Measurements from ENCODE around the gene KCNC3.
A peak's percentile ranks its signal among the peaks of the same experiment; 100 is the strongest.
"Not testable (repeated sequence)": the region's sequence is repeated elsewhere in the genome, so short reads cannot be mapped to it uniquely, and the experiment has no call there.

KCNC3 gene

DNA sequence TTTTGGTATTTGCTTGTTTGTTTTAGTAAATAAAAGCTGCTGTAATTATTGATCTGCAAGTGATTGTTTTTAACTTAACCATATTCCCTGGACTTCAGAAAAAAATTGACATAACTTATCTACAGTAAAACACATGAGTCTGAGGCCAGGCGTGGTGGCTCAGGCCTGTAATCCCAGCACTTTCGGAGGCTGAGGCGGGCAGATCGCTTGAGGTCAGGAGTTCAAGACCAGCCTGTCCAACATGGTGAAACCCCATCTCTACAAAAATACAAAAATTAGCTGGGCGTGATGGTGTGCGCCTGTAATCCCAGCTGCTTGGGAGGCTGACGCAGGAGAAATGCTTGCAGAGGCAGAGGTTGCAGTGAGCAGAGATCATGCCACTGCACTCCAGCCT, 24.3 kb upstream of the KCNC3 start:
- not testable (repeated sequence) for DNase-seq

DNA sequence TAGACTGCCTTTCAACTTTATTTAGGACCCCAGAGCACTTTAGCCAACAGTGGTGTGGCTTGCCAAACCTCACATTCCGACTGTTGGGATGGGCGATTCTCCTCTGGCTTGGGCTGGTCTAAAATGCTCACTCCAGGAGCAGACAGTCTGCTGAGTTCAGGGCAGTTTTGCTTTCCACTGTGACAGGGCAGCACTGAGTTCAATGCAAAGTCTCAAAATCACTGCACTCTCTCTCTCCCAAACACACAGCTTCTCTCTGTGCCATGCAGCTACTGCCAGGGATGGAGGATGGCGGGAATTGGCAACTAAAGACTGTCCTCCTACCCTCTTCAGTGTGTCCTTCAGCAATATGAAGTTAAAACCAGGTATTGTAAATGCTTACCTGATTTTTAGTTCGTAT, 23.1 kb upstream of the KCNC3 start:
- no peak for DNase-seq

DNA sequence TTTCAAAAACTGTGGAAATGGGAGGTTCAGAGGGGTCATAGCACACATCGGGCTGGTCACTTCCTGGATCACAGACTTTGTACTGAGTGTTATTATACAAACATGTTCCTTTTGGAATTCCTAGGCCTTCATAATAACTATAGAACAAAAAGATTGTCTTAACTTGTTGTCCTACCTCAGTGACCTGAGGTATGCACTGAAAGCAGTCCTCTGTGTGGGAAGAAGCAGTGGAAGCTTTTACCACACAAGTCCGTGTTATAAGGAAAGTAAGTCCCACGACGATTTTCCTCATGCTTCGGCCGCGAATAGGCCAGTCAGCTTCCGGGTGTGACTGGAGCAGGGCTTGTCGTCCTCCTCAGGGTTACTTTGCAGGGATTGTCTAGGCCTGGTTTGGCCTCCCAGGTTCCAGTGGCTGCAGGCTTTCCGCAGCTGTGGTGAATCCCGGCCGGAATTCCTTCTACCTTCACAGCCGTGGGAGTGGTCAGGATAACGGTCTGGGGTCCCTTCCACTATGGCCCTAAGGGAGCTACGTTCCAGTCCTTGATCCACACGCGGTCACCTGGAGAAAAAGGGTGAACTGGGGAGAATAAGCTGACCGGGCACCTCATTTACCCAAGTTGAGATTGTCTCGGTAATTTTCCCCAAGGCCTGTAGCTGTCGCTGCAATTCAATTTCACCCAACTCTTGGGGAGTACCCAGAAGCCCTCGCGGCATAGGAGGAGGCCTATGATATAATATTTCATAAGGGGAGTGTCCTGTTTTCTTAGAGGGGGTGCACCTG, 20.3 kb upstream of the KCNC3 start:
- DNase-seq, result no peak

DNA sequence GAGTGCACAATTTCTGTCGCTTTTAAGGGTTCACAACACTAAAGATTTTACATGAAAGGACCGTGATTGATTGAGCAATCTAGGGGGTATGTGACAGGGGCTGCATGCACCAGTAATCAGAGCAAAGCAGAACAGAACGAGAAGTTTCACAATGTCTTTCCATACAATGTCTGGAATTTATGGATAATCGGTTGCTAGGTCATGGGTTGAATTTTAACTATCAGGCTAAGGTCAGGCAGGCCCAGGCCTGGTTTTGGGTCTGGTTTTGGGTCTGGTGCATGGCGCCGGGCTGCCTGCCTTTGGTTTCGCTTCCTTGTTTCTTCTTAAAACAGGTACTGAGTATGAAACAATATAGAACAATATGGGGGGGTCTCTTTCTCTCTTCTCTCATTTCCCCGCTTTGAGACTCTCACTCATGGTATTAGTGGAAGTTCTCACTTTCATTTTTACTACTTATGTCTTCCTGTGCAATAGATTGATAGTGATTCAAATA, 18.0 kb upstream of the KCNC3 start:
- not testable (repeated sequence) for DNase-seq

DNA sequence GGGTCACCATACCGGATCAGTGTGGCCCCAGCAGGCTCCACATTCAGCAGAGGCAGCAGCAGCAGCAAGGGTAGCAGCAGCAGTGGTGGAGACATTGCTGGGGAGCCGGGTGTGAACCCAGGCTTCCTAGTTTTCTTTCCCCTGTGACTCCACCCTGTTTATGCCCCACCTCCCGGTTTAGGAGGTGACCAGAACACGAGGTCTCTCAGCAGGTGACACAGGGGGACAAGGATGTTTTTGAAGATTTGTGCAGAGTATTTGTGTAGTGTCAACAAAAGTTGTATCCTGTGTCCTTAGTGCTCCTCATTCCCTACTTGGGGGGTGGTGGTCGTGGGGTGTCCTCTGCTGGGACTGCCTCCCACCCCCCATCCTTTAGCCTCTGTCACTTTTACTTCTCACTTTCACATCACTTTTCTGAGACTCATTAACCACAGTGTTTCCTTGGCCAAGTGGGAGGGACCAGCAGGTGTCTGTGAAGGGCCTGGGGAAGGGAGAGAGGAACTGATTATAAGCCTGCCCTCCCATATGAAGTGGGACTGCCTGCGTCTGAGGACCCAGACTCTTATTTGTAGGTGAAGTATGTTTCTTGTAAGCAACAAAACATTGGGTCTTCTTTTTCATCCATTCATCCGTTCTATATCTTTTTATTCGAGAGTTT, 15.6 kb upstream of the KCNC3 start:
- no peak for DNase-seq

DNA sequence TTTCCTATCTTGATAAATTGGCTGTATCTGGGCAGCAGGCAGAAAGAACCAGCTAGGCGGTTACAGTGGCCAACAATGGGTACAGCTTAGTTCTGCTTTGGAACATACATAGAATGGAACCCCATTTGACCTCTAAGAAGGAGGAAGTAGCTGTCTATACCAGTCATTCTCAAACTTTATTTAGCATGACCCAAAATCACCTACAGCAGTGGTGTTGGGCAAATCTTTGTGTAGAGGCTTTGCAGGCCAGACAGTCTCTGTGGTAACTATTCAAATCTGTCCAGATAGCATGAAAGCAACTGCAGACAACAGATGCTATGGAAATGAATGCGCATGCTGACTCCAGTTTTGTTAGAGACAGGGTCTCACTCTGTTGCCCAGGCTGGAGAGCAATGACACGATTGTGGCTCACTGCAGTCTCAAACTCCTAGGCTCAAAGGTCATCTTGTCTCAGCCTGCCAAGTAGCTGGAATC, 12.0 kb upstream of the KCNC3 start:
- DNase-seq, result no peak

DNA sequence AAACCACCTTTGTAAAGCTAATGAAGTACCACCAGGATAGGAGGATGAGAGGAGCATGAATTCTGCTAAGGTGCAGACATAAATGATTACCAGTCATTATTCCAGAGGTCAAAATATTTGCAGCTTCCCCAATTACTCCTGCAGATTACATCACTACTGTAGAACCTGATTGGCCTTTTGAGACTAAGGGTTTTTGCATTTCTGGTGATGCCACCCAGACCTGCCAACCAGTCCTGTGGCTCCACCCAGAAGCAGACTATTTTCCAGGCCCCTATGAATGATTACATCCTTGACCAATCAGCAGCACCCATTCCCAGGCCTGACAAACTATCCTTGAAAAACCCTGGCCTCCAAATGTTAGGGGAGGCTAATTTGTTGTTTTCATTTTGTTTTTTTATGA, 11.2 kb upstream of the KCNC3 start:
- DNase-seq, result no peak

DNA sequence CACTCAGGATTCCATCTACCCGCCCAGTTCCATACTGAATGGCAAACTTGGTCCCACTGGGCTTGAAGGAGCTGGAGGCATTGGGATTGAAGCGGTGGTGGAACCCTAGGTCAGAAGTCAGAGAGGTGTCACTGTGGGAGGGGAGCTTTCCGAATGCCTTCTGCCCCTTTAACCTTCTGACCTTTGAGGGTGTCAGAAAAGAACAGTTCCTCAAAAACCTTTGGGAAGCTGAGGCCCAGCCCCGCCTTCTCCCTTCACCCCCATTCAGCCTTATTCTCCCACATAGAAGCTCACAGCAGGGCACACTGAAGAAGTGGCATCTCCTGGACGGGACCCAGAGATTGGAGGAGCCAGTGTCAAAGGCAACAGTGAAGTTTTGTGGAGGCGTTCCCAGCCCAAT, 7.9 kb upstream of the KCNC3 start:
- not testable (repeated sequence) for DNase-seq

DNA sequence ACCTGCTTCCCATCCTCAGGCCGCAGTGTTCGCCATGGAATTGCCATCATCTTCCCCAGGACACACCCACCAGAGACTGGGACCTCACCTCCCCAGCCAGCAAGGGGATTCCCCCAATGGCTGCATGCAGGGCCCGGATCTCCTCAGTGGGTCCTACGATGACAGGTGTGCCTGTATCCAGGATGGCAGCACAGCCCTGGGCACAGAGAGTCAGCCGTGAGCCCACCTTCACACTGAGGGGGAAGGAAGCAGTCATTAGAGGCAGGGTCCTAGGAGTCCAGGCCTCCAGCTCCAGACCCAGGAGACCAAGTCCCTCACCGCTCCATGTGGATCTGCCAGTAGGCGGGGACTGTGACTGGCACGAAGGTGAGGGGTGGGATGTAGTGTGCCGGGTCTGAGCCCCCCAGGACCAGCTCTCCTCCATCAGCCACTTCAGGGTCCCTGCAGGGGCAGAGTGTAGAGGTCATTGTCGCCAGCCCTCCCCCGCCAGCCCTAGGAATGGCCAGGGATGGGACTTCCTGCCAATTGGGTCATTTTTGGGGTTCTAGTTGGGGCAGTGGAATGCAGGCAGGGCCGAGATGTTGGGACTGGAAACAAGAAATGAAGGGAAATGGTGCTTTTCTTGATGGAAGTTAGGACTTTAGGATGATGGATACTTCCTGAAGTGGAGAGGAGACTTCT, 5.7 kb upstream of the KCNC3 start:
- no peak for DNase-seq

DNA sequence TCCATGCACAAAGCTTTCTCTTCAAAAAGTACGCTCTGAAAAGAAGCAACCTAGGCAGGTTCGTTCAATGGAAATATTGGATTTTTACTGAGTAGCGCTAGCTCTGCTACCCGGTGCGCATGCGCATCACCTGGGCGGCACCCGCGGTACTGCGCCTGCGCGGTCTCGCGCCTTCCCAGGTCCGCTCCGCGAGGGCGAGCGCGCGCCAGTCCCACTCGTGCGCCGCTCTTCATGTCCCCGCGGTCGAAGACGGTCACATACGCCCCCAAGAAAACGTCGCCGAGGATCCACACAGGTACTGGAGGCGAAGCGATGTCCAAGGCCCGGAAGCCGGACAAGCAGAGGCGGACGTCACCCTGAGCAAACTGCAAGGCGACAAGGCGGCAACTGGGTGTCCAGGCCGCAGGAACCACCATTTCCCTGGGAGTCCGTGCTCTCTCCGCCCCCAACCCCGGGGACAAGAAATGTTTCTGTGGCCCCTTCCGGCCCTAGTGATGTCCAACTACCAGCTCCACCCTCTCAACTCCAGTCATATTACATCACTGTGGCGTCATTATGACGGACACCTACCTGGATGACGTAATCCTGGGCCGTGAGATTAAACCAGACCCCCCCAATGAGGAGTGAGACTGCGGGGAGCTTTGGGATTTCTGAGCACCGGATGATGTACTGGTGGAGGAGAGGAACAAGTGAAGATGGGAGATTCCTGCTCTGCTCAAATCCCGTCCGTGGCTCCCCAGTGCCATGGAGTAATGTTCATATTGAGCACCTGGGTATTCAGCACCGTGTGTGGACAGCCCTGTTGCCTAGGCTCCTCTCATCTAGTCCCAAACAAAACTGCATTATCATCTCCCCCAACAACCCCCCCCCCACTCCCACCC, 4.8 kb upstream of the KCNC3 start:
- DNase-seq, result peak; percentile 79

DNA sequence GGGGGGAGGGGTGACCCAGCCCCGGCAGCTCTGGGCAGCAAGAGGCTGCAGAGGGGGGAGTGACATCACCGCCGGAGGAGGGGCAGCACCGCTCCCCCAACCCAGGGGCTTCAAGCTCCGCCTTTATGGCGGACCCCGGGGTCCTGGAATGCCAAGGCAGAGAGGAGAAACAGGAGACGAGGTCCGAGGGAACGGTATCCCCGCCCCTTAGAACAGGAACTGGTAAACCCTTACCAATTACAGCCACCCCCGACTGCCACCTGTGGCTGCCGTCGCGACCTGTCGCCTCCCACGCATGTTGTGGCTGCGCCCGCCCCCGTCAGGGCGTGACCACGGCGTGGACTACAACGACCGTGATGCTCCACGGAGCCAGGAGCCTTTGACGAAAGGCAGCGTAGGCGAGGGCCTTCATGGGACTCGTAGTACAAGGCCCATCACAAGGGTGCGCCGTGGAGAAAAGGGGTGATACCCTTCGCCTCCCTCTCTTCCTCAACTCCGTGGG, 4.1 kb upstream of the KCNC3 start:
- DNase-seq, result peak; percentile 88

DNA sequence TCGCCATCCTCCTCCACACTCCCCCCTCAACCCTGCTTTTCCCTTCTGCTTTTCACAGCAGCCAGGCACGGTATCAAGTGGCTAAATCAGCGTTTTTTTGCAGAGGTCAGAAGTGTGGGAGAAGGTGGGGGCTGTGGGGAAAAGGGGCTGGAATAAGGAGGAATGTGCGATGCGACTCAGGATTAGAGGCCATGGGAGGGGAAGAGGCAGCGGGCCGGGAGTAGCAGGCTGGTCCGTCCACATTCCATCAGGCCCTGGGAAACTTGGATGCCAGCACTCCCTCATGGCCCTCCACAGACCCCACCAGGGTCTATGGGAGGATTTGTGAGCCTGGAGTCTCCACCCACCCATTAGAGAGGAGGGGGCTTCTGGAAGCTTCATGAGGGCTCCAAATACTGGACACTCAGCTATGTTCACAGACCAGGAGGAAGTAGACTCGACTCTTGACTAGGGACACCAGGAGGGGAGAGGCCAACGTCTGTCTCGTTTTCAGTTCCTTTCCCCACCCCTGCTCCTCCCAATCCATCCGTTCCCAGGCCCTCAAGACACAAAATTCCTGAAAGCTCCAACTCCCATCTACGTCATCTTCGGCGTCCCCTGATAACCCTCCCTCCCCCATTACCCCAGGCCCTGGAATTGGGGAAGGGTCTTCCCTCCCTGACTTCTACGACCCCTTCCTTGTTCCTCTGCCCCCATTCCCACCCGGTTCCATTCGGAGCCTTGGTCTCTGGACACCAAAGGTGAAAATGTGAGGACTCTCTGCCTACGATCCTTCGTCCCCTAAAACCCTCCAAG, 3.3 kb upstream of the KCNC3 start:
- DNase-seq, result no peak

DNA sequence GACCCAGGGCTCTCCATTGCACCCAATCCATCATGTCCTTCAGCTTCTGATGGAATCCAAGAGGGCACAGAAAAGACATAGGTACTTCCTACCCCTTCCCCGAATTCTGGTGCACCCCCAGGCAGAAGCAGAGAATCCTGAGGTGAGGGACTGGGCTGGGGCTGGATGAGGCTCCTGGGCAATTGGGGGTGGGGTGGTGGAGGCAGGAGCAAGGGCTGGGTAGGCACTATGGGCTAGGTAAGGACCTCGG, 2.7 kb upstream of the KCNC3 start:
- DNase-seq, result no peak

DNA sequence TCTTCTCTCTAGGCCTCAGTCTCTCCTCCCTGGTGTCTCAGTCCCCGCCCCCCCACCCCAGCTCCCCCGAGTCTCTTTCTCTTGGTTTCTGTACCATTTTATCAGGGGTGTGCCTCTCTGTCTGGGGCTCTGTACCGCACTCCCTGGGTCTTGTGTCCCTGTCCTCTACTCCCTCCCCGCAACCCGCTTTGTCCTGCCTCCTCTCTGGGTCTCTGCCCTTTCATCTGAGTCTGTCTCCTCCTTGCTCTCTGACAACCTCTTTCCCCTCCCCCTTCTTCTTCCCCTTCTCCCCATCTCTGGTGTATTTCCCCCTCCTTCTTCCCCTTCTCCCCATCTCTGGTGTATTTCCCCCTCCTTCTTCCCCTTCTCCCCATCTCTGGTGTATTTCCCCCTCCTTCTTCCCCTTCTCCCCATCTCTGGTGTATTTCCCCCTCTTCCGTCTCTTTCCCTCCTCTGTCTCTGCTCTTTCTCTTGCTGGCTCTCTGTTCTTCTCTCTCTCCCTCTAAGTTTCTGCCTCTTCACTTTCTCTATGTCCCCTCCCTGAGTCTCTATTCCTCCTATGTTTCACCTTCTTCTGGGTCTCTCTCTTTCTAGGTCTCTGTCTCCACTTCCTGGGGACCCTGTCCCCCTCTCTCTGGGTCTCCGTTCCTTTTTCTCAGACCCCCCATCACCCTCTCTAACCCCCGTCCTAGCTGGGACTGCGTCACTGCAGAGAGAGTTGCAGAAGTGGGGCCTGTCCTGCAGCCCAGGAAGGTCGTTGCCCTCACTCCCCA, 2.2 kb upstream of the KCNC3 start:
- DNase-seq, result no peak

DNA sequence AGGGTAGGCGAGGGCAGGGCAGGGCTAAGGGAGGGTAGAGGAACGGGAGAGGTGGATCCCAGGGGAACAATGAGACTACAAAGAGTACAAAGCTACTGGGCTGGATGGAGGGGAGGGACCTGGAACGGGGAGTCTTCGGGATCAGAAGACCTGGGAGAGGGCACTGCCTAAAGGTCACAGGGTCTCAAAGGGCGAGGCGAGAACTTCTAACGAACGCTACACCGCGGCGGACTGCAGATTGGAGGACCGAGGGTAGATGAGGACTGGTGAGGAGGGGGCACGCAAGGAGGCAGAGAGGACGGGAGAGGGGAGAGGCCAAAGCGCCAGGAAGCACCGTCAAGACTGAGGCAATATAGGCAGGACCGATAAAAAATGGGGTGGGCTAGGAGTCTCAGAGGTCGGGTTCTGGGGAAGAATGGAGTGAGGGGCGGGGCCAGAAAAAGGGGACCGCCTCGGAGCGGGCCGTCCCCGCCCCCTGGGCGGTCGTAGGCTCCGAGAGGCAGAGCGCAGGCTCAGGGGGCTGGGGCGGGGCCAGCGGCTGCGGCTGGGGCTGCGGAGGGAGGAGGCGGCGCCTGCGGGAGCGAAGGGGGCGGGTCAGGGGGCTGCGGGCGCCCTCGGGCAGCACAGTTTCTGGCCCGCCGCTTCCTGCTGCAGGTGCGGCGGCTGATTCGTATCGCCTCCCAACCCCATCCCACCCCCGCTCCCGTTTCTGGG, 1.3 kb upstream of the KCNC3 start:
- DNase-seq, result peak; percentile 92

DNA sequence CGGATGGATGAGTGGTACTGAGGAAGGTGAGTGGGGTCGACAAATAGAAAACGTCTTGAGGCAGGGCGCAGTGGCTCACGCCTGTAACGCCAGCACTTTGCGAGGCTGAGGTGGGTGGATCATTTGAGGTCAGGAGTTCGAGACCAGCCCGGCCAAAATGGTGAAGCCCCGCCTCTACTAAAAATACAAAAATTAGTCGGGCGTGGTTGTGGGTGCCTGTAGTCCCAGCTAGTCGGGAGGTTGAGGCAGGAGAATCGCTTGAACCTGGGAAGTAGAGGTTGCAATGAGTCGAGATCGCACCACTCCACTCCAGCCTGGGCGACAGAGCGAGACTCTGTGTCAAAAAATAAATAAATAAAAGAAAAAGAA, 733 bp upstream of the KCNC3 start:
- DNase-seq, result not testable (repeated sequence)

DNA sequence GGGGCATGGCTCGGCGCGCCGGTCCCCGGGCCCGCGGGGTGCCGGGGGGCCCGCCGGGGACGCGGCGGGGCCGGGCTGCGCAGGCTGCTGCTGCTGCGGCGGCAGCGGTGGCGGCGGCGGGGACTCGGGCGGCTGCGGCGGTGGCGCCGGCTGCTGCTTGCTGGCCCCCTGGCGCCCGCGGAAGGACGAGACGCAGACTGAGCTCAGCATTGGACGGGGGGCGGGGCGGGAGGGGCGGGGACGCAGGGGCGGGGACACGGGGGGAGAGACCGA, 368 bp downstream of the KCNC3 start:
- no peak for DNase-seq

DNA sequence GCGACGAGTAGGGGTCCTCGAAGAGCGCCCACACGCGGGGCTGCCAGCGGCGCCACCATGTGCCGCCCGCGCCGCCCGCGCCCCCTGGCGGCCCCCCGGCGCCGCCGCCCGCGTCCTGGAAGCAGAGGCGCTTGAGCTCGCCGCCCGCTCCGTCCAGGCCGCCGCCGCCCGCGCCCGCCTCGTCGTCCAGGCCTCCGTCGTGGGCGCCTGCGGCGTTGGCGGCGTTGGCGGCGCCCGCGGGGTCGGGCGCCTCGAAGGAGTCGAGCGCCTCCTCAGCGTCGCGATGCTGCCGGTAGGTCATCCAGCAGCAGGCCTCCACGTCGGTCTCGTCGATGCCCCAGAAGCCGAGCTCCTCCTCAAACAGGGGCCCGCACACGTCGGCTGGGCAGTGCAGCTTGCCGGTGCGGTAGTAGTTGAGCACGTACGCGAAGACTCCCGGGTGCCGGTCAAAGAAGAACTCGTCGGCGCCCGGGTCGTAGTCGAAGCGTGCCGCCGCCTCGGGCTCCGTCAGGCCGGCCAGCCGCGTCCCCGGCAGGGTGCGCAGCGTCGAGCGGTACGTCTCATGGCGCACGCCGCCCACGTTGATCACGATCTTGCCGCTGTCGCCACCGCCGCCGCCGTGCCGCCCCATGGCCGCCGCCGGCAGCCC, 829 bp downstream of the KCNC3 start:
- peak; percentile 22 for DNase-seq

DNA sequence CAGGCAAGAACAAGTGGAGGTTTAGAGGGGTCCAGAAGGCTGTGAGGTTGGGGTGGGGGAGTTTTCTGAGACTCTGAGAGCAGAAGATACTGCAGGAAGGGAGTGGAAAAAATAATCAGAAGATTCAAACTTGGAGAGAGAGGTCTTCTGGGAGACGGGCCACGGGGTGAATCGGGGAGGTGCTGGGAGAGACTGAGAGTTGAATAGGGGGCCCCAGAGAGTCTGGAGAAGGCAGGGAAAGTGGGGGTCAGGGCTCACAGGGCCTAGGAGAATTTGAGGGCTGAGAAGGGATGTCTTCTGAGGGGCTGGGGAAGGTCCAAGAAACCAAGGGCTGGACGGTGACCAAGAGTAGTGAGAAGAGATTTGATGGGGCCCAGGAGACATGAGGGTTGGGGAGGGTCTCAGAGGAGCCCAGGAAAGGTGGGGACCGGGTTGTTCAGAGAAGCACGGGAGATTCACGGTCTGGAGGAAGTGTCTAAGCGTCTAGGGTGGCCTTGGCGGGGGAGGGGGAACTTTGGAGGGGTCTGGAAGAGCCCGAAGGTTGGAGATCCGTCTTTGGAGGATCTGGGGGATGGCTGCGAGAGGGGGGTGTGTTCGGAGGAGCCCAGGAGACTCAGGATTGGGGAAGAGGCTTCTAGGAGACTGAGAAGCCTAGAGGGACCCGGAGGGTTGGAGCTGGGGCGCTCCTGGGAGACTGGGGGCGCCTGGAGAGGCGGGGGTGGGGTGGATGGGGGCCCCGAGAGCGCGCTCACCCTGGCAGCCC, 1.5 kb downstream of the KCNC3 start:
- DNase-seq, result no peak

DNA sequence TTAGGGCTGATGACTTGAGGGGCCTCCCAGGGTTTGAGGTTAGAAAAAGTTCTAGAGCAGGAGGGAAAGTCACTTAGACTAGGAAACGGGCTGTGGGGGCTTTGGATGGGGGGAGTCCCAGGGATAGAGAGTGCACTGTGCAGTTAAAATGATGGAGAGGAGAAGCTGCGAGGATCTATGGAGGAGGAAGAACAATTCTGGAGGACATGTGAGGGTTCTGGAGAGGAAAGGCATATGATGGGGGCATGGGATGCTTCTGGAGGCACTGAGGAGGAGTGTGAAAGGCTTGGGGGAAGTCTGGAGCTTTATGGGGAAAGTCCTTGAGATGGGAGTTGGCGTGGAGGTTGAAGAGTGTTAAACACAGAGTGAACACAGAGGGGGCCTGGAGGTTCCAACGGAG, 2.2 kb downstream of the KCNC3 start:
- no peak for DNase-seq

Data from NCI-H345 (cell line).